Smooth muscle cell of trachea (primary cell): Measurements from ENCODE around the gene VHLL. TPM values are rescaled to one million over a fixed set of nuclear protein-coding genes. Genes with fewer than 3 reads are reported as not detected.

Source experiments
- total RNA-seq: library from RNA; depleted of rRNA; stranded (reverse); fragments of >200 nt; gene quantifications from 2 replicates; pipeline ENCODE4 v1.2.1, GENCODE V29; 2014

The VHLL gene
- not detected in 2 replicates for total RNA-seq

DNA sequence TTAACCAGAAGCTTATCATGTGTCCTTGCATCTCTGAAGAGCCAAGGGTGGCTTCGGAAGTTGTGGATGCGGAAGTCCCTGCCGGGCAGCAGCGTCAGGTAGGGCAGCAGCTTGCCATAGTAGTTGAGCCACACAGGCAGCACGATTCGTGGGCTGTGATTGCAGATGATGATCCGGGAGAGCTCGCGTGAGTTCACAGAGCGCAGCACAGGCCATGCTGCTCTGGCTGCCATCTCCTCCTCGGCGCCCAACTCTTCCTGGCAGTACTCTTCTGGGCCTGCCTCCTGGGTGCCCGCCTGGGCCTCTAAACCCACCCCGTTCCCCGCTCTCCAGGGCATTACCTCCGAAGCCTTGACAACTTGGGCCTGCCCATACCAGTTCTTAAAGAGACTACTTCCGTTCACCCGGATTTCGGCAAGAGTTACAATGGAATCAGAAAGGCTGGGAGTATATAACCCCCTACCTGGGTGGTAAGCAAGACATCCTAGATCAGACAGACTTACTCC is at the start of gene VHLL:
TSS of gene VHLL (minus strand) at position 456 of the 506 bp plus-strand sequence. CDS start at position 338, 118 bp downstream.

DNA sequence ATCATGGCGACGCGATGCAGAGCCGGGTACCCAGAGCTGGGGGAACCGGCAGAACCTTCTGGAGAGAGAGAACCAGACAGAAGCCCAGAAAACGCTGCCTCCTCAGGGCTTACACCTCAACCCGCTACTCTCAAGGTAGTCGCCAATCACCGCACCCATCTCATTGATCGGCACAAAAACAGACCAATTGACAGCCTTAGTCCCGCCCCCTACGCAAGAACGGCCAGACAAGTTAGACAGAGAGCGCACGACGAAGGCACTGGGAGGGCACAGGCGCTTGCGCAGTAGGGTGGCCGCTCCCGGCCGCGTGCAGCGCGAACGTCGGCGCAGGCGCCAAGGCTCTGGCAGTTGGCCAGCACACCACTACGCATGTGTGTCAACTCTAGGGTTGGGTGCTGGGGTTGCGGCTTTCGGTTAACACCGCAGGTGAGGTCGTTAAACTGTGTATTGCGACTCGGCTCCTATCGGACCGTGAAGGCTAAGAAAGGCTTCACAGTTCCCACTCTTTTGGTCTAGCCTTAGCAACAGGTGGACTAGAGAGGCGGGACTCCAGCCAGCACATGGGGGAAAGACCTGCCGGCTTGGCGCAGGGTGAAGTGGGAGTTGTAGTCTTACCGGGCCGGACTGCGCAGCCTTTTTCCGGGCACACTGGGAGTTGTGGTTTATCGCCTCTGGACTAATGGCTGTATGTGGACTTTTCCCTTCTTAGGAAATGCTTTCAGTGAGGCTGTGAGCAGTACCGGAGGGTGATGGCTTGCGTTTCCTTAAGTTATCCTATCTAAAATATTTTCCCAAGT is 39.3 kb upstream of the VHLL start, which contains the start of the genes CCT3 and TSACC:
TSS of gene CCT3 (minus strand) at position 113 of the 797 bp plus-strand sequence. CDS start at position 5, 108 bp downstream.
TSS of gene TSACC (plus strand) at position 347 of the 797 bp plus-strand sequence. CDS start 1,232 bp downstream, outside the sequence.

DNA sequence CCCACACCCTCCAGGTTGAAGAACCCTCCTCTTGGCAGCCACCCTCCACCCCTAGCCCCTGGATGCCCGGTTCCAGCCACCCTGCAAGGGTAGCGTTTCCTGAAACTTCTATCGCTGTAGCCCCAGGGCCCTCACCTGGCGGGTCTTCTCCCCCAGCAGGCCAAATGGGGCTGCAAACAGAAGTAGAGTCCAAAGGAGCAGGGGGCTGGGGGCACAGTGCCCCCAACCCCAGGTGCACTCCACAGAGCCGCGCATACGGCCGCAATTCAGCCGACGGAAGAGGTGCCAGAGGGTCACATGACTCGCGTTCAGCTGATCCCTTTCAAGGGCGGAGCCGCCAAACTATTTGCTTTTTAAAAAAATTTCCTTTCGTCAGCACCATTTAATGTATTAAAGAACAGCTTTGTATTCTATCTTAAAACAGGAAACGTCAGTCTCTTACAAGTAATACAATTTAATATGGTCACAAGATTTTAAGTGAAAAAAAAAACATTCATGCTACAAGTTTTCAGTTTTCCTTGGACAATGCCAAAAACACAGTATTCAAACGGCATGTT is 3.6 kb downstream of the VHLL start, which contains the start of gene GLMP:
TSS of gene GLMP (minus strand) at position 289 of the 557 bp plus-strand sequence. CDS start at position 255, 34 bp downstream.

DNA sequence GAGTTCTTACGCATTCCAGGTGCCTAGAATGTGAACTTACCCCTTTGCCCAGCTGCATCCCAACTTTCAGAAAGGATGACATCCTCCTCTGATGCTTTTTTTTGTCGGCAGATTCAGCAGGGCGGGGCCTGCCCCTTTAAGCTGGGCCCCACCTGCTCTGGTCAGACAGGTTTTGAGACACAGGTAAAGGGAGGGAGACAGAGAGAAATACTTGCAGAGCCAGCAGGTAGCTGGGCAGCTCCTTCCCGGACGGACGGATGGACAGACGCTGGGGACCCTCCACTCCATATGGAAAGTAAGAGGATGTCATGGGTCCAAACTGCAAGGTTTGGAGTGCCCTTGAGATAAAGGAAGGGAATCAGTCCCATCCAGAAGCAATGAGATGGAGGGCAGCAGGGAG is 15.0 kb downstream of the VHLL start, which contains the start of gene TMEM79:
TSS of gene TMEM79 (plus strand) at position 214 of the 400 bp plus-strand sequence. CDS start 902 bp downstream, outside the sequence.

DNA sequence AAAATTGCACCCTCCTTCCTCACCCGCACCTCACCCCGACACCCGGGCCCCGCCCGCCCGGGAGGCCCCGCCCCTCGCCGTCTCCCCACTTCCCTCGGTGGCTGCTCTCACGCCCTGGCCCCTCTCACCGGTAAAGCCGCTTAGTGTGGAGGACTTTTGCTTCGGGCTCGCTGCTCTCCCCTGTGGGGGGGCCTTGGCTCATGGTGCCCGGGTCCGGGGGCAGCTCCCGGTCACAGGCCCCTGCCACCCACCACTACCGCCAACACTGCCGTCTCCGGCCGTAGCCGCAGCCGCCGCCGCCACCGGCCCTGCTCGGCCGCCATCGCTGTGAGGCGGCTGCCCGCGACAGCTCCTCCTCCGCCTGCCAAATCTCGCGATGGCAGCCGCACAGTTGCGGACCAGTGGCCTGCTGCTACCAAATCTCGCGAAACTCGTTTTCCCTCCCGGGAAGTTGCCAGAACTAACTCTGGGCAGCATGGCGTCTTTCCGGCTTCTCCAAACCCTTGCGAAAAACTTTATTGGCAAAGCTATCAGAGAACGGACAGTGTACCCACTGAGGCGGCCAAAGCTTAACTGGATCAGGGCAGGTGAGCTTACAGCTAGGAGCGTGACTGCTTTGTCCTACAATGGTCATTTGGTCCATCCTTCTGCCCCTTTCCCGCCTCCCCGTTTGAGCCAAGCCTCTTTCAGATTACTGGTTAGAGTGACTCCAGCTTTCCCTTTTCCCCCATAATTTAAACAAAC is 16.5 kb downstream of the VHLL start, which contains the start of gene SMG5:
TSS of gene SMG5 (minus strand) at position 347 of the 744 bp plus-strand sequence. CDS start at position 202, 145 bp downstream.

Other genes starting within 250 kb of the VHLL start
- 10.9 and 12.9 TPM in 2 replicates for gene UBQLN4, start 245.5 kb downstream of the VHLL start, total RNA-seq
- gene LAMTOR2, start 244.5 kb downstream of the VHLL start, total RNA-seq = 49.6 and 72.1 TPM in 2 replicates
- not detected in 2 replicates for gene RAB25, start 238.1 kb downstream of the VHLL start, total RNA-seq
- gene MEX3A, start 216.8 kb downstream of the VHLL start, total RNA-seq = 0.73 and 2.0 TPM in 2 replicates
- 2,363 and 2,796 TPM in 2 replicates for gene LMNA, start 184.6 kb downstream of the VHLL start, total RNA-seq
- 1.7 and 1.8 TPM in 2 replicates for gene SEMA4A, start 145.7 kb downstream of the VHLL start, total RNA-seq
- 7.7 and 8.1 TPM in 2 replicates for gene SLC25A44, start 105.2 kb downstream of the VHLL start, total RNA-seq
- gene PMF1, start 86.3 kb downstream of the VHLL start, total RNA-seq = 23.8 and 54.4 TPM in 2 replicates
- 0.83 TPM in 1 of 2 replicates, not detected in the other for gene BGLAP, start 57.1 kb downstream of the VHLL start, total RNA-seq
- gene PAQR6, start 51.3 kb downstream of the VHLL start, total RNA-seq = 0.29 and 0.66 TPM in 2 replicates
- 40.3 and 68.3 TPM in 2 replicates for gene SMG5, start 16.5 kb downstream of the VHLL start, total RNA-seq
- 1.3 and 3.0 TPM in 2 replicates for gene TMEM79, start 15.0 kb downstream of the VHLL start, total RNA-seq
- gene GLMP, start 3.6 kb downstream of the VHLL start, total RNA-seq = 79.4 and 138 TPM in 2 replicates
- 486 and 506 TPM in 2 replicates for gene CCT3, start 39.0 kb upstream of the VHLL start, total RNA-seq
- gene TSACC, start 39.2 kb upstream of the VHLL start, total RNA-seq = 0.33 TPM in 1 of 2 replicates, not detected in the other
- not detected in 2 replicates for gene RHBG, start 69.9 kb upstream of the VHLL start, total RNA-seq
- gene MEF2D, start 201.5 kb upstream of the VHLL start, total RNA-seq = 11.6 and 12.1 TPM in 2 replicates